ENCODE data around the gene POLD2. TPM values are rescaled to one million over a fixed set of nuclear protein-coding genes. Genes with fewer than 3 reads are reported as not detected.

Gene POLD2
- total and polyA plus RNA-seq, 2 of the 8 experiments (the other 6 are each of a cell fraction or from before 2014, with no cell fraction given), result 148 to 214 TPM

DNA sequence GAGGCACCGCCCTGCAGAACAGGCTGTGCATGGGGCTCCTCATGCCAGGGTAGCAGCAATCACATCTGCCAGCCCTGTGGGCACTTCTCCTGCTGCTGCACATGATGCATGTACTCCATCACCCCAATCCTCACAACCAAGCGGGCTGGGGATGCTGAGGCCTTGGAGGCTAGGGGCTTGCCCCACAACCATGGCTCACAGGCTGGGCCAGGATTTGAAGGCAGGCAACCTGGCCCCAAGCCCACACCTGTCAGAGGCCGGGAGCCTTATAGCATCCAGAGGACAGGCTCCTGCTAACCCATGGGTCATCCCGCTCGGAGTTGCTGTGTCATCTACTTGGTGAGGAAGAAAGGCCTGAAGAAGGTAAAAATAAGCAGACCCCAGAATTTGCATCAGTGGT is 43.2 kb downstream of the POLD2 start (continued):
- TF ChIP-seq, protein P1, sequence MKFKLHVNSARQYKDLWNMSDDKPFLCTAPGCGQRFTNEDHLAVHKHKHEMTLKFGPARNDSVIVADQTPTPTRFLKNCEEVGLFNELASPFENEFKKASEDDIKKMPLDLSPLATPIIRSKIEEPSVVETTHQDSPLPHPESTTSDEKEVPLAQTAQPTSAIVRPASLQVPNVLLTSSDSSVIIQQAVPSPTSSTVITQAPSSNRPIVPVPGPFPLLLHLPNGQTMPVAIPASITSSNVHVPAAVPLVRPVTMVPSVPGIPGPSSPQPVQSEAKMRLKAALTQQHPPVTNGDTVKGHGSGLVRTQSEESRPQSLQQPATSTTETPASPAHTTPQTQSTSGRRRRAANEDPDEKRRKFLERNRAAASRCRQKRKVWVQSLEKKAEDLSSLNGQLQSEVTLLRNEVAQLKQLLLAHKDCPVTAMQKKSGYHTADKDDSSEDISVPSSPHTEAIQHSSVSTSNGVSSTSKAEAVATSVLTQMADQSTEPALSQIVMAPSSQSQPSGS (IDR thresholded peaks at IDR 0.05; ENCODE audit: low read length), result no peak
- TF ChIP-seq TAF1 (IDR thresholded peaks at IDR 0.05; ENCODE audit: low read depth, low read length), result no peak
- TF ChIP-seq, protein P2, sequence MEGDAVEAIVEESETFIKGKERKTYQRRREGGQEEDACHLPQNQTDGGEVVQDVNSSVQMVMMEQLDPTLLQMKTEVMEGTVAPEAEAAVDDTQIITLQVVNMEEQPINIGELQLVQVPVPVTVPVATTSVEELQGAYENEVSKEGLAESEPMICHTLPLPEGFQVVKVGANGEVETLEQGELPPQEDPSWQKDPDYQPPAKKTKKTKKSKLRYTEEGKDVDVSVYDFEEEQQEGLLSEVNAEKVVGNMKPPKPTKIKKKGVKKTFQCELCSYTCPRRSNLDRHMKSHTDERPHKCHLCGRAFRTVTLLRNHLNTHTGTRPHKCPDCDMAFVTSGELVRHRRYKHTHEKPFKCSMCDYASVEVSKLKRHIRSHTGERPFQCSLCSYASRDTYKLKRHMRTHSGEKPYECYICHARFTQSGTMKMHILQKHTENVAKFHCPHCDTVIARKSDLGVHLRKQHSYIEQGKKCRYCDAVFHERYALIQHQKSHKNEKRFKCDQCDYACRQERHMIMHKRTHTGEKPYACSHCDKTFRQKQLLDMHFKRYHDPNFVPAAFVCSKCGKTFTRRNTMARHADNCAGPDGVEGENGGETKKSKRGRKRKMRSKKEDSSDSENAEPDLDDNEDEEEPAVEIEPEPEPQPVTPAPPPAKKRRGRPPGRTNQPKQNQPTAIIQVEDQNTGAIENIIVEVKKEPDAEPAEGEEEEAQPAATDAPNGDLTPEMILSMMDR (IDR thresholded peaks at IDR 0.05; ENCODE audit: control extremely low read depth in 1 of 3, insufficient read depth in 1 of 3, low read depth in 1 of 3, low read length in 3 of 3), result no peak

Data from H1 (cell line).